Stomach (tissue), 9 donors: Measurements from ENCODE around the gene FAIM2. TPM values are rescaled to one million over a fixed set of nuclear protein-coding genes. Genes with fewer than 3 reads are reported as not detected.

ENCODE experiments used
- DNase-seq, 2 donors: peaks; one replicate each; pipeline versions ENCODE4 v3.0.0 to v3.0.0-alpha.2; 2013 to 2019
- H3K27ac ChIP-seq, 5 donors: fragments of 200-600 bp in 4 of 5; sonication (generic) in 4 of 5; one replicate each; pipeline ENCODE4 v1.5.1; 2013 to 2019; ENCODE audit warnings: mild to moderate bottlenecking in 1 of 5, moderate library complexity in 1 of 5
- H3K27me3 ChIP-seq, 3 donors: fragments of 200-600 bp; sonication (generic); one replicate each; pipeline ENCODE4 v1.5.1; 2017 to 2019; ENCODE audit warnings: mixed run types in 1 of 3
- H3K36me3 ChIP-seq, 4 donors: fragments of 200-600 bp; sonication (generic); 1 replicate in 3 of 4; 2 replicates in 1 of 4; pipeline ENCODE4 v1.5.1; 2016 to 2019
- H3K4me1 ChIP-seq, 4 donors: fragments of 200-600 bp; sonication (generic); one replicate each; pipeline ENCODE4 v1.5.1; 2016 to 2019
- H3K4me3 ChIP-seq, 4 donors: fragments of 200-600 bp; sonication (generic) in 3 of 4; one replicate each; pipeline ENCODE4 v1.5.1; 2016 to 2019; ENCODE audit warnings: mild to moderate bottlenecking in 1 of 4
- H3K9me3 ChIP-seq, 4 donors: fragments of 200-600 bp; sonication (generic); one replicate each; pipeline ENCODE4 v1.5.1; 2016 to 2019
- EP300 ChIP-seq: sonication (generic); formaldehyde crosslinking; IDR thresholded peaks from one replicate; pipeline ENCODE4 v1.6.1; 2017; ENCODE audit warnings: antibody characterized with exemption
- POLR2A ChIP-seq, 4 donors: fragments of 450-650 bp; IDR thresholded peaks; one replicate each; pipeline ENCODE4 v1.6.1; 2016; ENCODE audit warnings: antibody characterized with exemption in 4 of 4, control low read depth in 2 of 4, mild to moderate bottlenecking in 1 of 4, moderate library complexity in 1 of 4
- POLR2AphosphoS5 ChIP-seq, 3 donors: sonication (generic); formaldehyde crosslinking; IDR thresholded peaks; one replicate each; pipeline ENCODE4 v1.6.1; 2016; ENCODE audit warnings: antibody characterized with exemption in 3 of 3
- WGBS, 5 donors: extraction: QIAGEN DNeasy Blood & Tissue Kit in 3 of 5; methylation state at CpG; one replicate each; pipeline versions ENCODE4 v1.1.5 to v1.1.7; 2013 to 2018; 5-methylcytosine and 5-hydroxymethylcytosine counted together
- intact Hi-C: fragments of 100-400 bp; cut with DNase I; formaldehyde crosslinking; loops from one replicate; pipeline ENCODE4 v1.15.1; 2023; ENCODE audit warnings: low total_unique reads
- polyA plus RNA-seq, 3 donors: library from polyadenylated mRNA; stranded (reverse); fragments of 200-250 nt; gene quantifications; one replicate each; pipeline ENCODE4 v1.2.3, GENCODE V29; 2013
- total RNA-seq, 5 donors: library from RNA; depleted of rRNA; stranded (reverse); fragments of >200 nt; gene quantifications; one replicate each; pipeline versions ENCODE4 v1.1.0 to v1.2.3, GENCODE V29; 2014 to 2016
- TF ChIP-seq, protein P1 (sequence below), 7 experiments: fragments of 450-650 bp in 4 of 7; fragments of 200-600 bp in 3 of 7; sonication (generic) in 3 of 7; IDR thresholded peaks; one replicate each; pipeline ENCODE4 v1.5.1; 2016 to 2019; ENCODE audit warnings: antibody characterized with exemption in 7 of 7, control low read depth in 2 of 7, mild to moderate bottlenecking in 1 of 7
- donor health status: healthy with polysubstance abuse.
- donor health status: Bipolar disorder and iron deficiency.
- donor health status: healthy.

Gene FAIM2
- total and polyA plus RNA-seq, 8 donors, result 1.1 to 44.6 (median 2.0) TPM

DNA sequence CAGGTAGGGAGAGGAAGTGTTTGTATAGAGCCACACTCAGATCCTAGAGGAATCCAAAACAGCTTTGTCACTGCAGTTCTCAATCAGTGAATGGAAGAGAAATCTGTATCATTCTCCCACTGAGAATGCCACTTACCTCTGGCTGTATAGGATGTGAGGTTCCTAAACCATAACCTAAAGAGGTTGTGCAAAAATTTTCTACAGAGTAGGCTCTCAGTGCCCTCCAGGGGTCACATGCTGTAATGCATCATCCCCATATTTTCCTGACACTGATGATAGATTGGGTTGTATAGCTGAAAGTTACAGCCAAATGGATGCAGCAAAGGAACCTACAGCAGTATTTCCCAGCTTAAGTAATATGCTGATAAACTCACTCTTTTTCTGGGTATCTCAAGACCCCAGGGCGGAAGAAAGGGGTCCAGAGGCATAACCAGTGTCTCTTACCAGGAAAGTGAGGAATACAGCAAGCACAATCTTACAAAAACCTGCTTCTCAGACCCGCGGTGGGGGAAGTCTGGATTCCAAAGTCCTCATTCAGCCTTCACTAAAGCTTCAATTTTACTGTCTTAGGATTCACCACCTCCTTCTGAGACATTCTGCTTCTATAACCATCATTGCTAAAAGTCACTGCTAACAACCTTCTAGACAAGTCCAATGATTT lies 64.6 kb downstream of the FAIM2 start:
- DNase-seq, result peak in 1 of 2 donors; percentile 72
- WGBS, 5 donors, result 43 to 72% (median 56%) methylated on average over 3 of the region's 3 CpGs
- TF ChIP-seq EP300, result no peak
- TF ChIP-seq, protein P1, sequence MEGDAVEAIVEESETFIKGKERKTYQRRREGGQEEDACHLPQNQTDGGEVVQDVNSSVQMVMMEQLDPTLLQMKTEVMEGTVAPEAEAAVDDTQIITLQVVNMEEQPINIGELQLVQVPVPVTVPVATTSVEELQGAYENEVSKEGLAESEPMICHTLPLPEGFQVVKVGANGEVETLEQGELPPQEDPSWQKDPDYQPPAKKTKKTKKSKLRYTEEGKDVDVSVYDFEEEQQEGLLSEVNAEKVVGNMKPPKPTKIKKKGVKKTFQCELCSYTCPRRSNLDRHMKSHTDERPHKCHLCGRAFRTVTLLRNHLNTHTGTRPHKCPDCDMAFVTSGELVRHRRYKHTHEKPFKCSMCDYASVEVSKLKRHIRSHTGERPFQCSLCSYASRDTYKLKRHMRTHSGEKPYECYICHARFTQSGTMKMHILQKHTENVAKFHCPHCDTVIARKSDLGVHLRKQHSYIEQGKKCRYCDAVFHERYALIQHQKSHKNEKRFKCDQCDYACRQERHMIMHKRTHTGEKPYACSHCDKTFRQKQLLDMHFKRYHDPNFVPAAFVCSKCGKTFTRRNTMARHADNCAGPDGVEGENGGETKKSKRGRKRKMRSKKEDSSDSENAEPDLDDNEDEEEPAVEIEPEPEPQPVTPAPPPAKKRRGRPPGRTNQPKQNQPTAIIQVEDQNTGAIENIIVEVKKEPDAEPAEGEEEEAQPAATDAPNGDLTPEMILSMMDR (IDR thresholded peaks at IDR 0.05), result peak in 4 of 7 experiments; percentile 36 to 60 (median 42)
- Histone ChIP-seq H3K9me3 (no peaks in the 10 kb centered on the region), H3K36me3 (peaks cover 0 to 8% (median 4%) of the 10 kb centered on the region in 4 donors), H3K27ac (no peak overlapping the region), H3K4me1 (peaks cover 10 to 21% (median 16%) of the 10 kb centered on the region in 4 donors), H3K4me3 (no peak overlapping the region), H3K27me3 (no peaks in the 10 kb centered on the region)
- intact Hi-C loops, result no loop called here

DNA sequence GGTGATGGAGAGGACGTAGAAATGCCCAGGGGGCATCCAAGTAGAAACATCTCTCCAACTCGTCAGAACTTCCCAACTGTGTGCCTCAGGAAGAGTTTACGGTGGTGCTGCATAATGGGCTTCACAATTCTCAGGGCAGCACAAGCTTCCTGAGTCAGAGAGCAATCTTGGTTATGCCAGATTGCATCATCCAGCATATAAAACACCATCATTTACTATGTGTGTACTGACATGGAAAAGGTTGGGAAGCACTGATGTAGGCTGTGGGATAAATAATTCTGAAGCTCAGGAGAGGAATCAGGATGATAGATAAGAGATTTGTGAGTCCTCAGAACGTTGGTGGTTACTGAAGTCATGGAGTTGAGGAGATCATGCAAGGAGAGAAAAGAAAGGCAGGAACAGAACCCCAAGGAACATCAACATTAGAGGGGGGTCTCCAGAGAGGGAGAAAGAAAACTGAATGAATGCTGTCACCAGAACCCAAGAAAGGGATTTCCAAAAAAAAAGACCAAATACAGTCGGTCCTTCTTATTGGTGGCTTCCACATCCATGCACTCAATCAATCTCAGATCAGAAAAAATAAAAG lies 70.8 kb downstream of the FAIM2 start:
- Histone ChIP-seq H3K4me3 (no peak overlapping the region), H3K9me3 (no peaks in the 10 kb centered on the region), H3K4me1 (peaks cover 7 to 11% (median 10%) of the 10 kb centered on the region in 4 donors), H3K36me3 (peaks cover 0 to 2% (median under 1%) of the 10 kb centered on the region in 4 donors), H3K27me3 (no peaks in the 10 kb centered on the region), H3K27ac (no peak overlapping the region)
- no peak for TF ChIP-seq POLR2A (IDR thresholded peaks at IDR 0.05)
- TF ChIP-seq EP300, result no peak
- TF ChIP-seq, protein P1 (IDR thresholded peaks at IDR 0.05), result no peak
- no peak for TF ChIP-seq POLR2AphosphoS5 (IDR thresholded peaks at IDR 0.05)
- 71 to 77% (median 74%) methylated on average over 5 of the region's 5 CpGs for WGBS, 5 donors
- intact Hi-C loops, result no loop called here
- no peak for DNase-seq

DNA sequence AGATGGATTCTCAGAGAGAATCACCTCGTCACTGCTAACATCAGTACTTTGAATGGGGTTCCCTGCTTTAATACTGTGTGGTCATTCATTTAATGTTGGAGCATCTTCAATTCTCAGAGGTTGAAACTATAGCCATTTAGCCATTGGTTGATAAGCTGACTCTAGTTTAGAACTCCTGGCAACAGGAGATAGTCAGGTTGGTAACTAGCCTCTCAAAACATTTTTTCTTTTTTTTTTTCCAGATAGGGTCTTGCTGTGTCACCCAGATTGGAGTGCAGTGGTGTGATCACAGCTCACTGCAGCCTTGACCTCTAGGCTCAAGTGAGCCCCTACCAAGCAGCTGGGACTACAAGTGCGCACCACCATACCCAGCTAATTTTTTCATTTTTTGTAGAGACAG lies 72.0 kb downstream of the FAIM2 start:
- Histone ChIP-seq H3K27me3 (no peaks in the 10 kb centered on the region), H3K9me3 (no peaks in the 10 kb centered on the region), H3K27ac (no peak overlapping the region), H3K36me3 (no peaks in the 10 kb centered on the region), H3K4me1 (peaks cover 13 to 23% (median 20%) of the 10 kb centered on the region in 4 donors), H3K4me3 (no peak overlapping the region)
- WGBS, 5 donors, result 85 to 93% (median 91%) methylated on average over 2 of the region's 2 CpGs
- DNase-seq, result no peak
- TF ChIP-seq EP300 (no peak), POLR2A (IDR thresholded peaks at IDR 0.05) (no peak)
- TF ChIP-seq, protein P1 (IDR thresholded peaks at IDR 0.05), result no peak
- intact Hi-C loops, result no loop called here

DNA sequence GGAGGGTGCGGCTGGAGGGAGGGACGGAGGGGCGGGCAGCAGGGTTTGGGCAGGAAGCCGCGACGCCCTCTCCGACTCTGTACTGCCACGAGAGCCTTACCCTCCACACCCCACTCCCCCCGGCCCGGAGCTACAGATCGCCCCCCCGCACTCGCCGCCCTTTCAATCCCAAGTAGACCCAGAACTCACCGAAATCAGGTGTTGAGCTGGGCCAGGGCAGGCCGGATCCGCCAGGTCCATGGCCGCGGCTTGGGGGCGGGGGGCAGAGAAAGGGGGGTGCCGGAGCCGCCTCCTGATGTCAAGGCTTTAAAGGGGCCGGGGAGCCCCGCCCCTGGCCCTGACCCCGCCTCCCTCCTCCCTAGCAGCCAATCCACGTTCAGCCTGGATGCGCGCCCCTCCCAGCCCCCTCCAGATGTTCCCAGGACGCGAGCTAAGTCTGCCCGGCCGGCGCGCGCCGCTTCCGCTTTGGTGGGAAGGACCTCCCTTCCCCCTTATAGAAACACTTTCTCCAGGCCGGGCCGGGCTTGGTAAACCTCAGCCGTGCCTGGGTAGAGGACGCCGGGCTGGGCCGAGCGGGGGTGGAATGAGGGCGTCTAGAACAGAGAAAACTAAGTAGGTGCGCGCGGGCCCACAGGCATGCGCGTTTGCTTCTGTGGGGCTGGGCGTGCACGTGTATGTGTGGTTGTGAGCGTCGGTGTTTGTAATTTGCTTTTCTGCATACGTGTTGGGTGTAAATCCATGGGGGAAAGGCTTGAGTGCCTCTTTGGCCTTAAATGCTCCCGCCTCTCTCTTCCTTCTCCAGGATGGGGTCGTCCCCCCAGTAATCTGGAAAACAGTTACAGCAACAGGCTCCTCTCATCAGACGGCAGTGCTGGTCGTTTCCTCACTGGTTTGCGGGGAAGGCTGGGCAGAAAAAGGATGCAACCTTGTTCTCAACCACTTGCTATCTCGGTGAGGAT lies 75.3 kb downstream of the FAIM2 start, which contains the start of gene NCKAP5L:
NCKAP5L (minus strand) TSS at position 281 of the 959 bp plus-strand sequence. CDS start 24,369 bp downstream, outside the sequence.
- peak within 1 kb of the TSS; percentile 83 to 94 (median 93) for H3K27ac ChIP-seq
- H3K9me3 ChIP-seq, result no peaks in the 10 kb centered on the region
- intact Hi-C loops, result no loop called here
- H3K4me3 ChIP-seq, result peak within 1 kb of the TSS; percentile 92 to 98 (median 94)
- DNase-seq, result peak; percentile 96 to 98
- peaks cover 34 to 54% (median 43%) of the 10 kb centered on the region in 4 donors for H3K4me1 ChIP-seq
- no peaks in the 10 kb centered on the region for H3K27me3 ChIP-seq
- 0 to 1% (median 0%) methylated on average over 37 to 61 of the region's 61 CpGs for WGBS, 5 donors
- TF ChIP-seq POLR2AphosphoS5 (IDR thresholded peaks at IDR 0.05) (peak; percentile 54 to 90 (median 86)), POLR2A (IDR thresholded peaks at IDR 0.05) (no peak)
- TF ChIP-seq, protein P1 (IDR thresholded peaks at IDR 0.05), result no peak
- H3K36me3 ChIP-seq, result peaks cover 0 to under 1% (median 0%) of the 10 kb centered on the region in 4 donors
